GM12872 (cell line): ENCODE results near the gene PRKRIP1.

ENCODE experiments used
- TF ChIP-seq, protein P1 (sequence below): IDR thresholded peaks from 3 replicates; pipeline ENCODE4 v1.5.1; 2011; ENCODE audit warnings: low read depth, mild to moderate bottlenecking, low read length, moderate library complexity; ENCODE audit not compliant: insufficient read depth

PRKRIP1 gene

DNA sequence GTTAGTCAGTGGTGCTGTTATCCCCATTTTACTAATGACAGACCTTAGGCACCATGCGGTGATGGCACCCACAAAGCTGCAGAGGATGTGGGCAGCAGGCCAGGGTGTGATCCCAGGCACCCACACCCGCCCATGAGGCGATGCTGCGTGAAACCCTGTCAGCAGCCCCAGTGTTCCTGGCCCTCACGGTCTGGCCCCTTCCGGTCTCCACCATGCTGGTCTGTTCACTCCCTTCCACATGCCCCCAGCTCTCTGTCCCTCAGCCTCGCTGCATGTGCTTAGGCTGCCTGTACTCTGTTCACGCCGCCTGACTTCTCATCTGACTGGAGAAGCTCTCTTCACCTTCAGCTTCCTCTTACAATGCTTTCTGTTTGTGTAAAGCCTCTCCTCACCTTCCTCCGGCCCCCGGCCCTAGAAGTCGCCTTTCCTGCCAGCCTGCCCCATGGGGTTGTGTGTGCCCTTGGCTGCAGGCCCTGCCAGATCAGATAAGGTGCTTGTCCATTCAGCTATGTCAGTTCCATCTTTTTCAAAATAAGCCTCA is 19.6 kb downstream of the PRKRIP1 start:
- TF ChIP-seq, protein P1, sequence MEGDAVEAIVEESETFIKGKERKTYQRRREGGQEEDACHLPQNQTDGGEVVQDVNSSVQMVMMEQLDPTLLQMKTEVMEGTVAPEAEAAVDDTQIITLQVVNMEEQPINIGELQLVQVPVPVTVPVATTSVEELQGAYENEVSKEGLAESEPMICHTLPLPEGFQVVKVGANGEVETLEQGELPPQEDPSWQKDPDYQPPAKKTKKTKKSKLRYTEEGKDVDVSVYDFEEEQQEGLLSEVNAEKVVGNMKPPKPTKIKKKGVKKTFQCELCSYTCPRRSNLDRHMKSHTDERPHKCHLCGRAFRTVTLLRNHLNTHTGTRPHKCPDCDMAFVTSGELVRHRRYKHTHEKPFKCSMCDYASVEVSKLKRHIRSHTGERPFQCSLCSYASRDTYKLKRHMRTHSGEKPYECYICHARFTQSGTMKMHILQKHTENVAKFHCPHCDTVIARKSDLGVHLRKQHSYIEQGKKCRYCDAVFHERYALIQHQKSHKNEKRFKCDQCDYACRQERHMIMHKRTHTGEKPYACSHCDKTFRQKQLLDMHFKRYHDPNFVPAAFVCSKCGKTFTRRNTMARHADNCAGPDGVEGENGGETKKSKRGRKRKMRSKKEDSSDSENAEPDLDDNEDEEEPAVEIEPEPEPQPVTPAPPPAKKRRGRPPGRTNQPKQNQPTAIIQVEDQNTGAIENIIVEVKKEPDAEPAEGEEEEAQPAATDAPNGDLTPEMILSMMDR = no peak

DNA sequence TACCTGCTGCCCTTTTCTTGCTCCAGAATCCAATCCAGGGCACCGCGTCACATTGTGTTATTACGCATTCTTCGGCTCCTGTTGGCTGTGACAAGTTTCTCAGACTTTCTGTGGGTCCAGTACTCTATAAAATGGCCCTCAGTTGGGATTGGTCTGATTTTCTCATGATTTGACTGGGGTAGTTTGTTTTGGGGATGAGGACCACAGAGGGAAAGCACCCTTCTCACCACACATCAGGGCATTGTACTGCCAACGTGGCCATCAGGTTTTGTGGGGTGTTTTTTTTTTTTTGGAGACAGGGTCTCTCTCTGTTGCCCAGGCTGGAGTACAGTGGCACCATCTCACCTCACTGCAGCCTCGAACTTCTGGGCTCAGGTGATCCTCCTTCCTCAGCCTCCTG is 20.2 kb downstream of the PRKRIP1 start:
- TF ChIP-seq, protein P1 = no peak

DNA sequence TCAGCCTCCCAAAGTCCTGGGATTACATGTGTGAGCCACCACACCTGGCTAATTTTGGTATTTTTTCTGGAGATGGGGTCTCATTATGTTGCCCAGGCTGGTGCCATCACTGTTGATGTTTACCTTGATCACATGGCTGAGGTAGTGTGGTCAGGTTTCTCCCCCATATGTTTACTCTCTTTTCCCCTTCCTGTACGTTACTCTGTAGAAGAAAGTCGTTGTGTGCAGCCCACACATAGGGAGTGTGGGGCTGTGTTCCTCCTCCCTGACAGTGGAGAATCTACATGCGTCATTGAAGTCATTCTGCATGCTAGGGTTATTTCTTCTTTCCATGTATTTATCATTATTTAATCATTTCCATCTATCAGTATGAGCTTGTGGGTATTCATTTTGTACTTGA is 20.9 kb downstream of the PRKRIP1 start:
- TF ChIP-seq, protein P1 = no peak

DNA sequence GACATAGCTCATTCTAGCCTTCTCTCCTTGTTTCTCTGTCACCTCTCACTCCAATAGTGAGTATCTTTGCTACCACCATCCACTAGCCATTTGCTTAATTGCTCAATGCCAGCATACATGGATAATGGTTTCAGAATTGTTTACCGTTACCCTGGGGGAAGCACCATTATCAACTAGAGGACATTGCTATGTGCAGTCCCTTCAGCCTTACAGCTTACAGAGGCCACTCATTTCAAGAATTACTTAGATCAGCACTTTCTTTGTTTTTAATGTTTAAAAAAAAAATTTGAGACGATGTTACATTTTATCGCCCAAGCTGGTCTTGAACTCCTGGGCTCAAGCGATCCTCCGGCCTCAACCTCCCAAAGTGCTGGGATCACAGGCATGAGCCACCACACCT is 22.4 kb downstream of the PRKRIP1 start:
- TF ChIP-seq, protein P1 = no peak

DNA sequence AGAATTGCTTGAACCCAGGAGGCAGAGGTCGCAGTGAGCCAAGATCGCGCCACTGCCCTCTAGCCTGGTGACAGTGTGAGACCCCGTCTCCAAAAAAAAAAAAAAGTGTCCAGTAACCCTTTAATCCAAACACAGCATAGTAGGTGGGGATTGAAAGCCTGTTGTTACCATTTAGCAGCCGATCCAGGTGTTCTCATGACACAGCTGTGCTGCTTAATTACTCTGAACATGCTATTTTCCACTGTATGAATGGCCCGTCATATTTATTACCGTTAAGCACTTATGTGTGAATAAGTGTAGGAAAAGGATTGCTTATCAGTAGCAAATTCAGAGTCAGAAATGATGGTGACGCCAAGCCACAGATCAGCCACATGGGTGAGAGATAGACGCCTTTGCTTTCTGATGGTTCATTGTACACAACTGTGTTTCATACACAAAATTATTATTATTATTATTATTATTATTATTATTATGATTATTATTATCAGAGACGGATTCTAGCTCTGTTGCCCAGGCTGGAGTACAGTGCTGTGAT is 25.6 kb downstream of the PRKRIP1 start:
- TF ChIP-seq, protein P1 = no peak

DNA sequence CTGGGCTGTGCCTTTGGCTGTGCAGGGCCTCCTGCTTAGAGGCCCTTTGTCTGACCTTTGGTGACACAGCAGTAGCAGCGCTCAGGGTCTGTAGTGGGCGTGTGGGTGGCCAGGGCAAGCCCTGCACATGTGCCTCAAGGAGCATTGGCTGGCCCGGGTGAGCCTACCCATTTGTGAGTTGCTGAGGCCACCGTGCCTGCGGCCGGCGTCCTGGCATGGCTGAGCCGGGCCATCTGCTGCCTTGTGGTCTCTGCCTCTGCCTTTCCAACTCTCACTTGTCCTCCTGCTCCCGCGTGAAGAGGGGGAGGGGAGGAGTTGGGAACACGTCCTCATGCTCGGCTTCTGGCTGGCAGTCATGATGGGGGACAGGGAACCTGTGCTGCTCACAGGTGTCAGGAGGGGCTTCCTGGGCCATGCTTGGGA is 28.0 kb downstream of the PRKRIP1 start:
- TF ChIP-seq, protein P1 = no peak

DNA sequence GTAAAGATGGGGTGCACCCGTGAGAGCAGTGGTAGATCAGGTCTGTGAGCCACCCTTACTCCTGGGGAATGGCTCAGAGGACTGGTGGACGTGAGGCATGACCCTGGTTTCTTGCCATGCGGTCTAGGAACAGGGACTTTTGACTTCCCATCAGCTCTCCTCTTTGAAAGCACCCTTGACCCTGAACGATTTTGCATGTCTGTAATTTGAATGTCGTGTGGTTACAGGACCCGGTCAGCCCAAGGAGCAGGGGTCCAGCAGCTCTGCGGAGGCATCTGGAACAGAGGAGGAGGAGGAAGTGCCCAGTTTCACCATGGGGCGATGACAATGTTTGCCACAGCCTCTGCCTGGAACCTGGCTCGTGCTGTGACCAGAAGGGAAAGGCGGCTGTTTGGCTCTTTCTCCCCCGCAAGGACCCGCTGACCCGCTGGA is 28.6 kb downstream of the PRKRIP1 start:
- TF ChIP-seq, protein P1 = no peak
